ENCODE results near the gene DNLZ.

DNLZ gene

DNA sequence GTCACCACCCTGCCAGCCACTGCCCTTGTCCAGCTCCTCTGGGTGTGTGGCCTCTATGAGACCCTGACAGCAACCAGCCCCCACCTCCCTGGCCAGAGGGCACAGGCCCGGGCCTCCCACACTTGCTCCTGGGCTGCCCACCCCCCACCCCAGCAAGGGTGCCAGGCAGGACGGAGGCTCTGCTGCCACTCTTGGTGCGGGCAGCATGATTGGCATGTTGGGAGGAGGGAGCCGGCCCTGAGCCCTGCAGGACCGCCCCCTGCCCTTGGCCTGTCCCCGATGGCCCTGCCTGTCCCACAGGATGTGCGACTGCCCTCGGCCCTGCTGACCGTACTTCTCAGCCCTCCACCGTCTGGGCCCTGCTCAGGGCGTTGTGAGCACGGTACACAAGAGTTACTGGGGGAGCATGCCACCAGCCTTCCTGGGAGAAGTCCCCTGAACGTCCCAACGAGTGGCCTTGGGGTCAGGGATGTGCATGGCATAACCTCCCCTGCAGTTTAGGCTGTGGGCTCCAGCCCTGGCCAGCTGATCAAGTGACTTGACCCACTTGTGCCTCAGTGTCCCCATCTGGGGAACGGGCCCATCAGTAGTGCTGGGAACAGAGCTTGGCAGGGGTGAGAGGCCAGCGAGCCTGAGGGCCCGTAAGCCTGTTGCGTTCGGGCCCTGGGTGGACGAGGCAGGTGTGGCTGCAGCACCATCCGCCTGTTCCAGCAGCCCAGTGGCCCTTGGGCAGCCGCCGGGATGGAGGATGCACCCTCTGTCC is 20.2 kb downstream of the DNLZ start:
- DNase-seq (ENCODE audit: low read depth), result no peak

DNA sequence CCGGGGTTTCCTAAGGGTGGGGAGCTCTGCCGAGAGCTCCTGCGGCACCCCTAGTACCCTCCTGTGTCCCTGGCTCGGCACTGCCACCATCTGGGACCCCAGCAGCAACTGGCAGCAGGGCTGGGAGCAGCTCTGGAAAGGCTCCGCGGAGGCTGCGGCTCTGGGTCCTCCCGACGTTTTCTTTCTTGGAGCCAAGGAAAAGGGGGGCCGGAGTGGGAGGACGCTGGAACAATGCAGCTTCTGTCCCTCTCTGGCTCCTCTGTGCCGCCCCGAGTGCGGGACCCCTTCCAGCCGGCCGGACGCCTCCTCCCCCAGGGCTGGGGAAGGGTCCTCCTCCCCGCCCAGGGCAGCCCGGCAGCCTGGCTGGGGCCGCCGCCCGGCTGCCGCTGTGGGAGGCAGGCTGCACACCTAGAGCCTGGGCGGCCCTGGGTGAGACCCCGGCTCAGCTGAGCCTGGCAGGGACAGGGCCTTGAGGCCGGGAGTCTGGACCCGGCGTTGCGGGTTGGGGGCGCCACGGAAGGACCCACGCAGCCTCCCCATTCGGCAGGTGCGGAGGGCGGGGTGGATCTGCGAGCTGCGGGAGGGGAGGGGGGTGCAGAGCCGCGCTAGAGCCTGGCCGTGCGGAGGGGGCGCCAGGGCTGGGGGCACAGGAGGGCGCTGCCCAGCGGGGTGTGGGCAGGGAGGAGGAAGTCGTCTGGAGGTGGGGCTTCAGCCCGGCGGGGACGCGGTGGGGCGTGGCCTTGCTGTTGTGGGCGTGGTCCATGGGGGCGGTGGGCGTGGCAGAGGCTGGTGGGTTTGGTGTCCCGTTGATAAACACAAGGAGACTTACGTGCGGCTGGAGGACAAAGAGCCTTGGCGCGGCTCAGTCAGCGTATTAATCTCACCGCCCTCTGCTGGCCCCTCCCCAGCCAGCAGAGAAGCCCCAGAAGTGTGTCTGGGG is 21.1 kb downstream of the DNLZ start:
- no peak for DNase-seq (ENCODE audit: low read depth)

DNA sequence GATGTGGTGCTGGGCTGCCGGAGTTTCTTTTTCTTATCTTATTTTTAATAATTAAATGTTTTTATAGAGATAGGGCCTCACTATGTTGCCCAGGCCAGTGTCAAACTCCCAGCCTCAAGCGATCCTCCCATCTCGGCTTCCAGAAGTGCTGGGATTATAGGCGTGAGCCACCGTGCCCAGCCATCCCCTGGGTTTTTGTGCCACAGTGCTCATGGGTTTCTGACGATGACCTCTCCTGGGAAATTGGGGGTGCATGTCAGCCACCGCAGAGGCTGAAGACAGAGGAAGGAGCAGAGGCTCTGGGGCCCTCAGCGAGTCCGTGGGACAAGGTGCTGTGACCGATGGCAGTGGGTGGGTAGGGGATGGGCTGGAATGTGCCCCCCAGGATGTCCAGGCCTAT is 21.8 kb downstream of the DNLZ start:
- DNase-seq (ENCODE audit: low read depth), result no peak

DNA sequence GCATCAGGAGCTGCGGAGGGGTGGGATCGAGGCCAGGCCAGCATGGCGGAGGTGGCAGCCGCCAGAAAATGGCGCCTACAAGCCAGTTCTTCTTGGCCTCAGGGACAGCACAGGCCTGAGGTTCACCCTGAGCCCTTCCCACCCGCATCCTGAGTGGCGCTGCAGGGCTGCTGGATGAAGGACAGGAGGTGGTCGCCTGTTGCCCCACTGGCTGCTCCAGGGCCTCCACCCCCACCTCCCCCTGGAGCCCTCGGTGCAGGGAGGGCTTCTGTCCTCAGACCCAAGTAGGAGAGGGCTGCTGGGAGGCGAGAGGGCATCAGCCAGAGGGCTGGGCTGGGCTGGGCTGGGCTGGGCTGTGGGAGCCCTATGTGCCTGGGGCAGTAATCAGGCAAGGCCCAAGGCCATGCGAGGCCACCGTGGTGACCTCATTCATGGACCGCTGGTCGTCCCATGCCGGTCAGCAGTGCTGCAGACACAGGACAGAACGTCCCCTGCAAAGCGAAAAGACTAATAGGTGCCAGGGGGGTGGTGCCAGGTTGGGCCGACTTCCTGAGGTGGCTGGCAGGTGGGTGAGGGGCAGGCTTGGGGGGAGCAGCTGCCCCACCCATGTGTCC is 22.4 kb downstream of the DNLZ start:
- no peak for DNase-seq (ENCODE audit: low read depth)

DNA sequence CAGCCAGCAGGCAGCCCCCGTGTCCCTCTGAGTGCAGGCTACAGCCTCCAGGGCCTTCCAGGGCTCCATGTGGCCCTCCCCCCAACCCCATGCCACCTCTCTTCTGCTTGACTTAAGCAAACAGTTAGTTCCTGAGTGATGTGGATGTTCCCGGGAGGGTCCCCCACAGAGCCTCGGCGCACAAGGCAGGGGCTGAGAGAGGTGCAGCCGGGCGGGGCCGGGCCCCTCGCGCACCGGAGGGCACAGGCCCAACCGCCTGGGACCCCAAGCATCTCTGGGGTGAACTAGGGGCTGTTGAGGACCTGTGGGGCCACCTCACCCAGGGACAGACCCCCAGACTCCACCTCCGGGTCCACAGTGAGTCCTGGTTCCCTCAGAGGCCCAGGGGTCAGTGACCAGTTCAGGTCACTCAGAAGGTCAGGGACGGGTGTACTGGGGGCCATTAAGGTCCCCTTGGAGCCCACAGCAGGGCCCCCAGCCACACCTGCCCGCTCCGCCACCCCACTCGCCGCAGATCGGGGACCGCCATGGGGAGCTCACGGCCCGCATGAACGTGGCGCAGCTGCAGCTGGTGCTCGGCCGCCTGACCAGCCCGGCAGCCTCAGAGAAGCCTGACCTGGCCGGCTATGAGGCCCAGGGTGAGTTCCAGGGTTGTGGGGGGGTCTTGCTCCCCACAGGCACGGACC is 23.0 kb downstream of the DNLZ start:
- DNase-seq (ENCODE audit: low read depth), result no peak

DNA sequence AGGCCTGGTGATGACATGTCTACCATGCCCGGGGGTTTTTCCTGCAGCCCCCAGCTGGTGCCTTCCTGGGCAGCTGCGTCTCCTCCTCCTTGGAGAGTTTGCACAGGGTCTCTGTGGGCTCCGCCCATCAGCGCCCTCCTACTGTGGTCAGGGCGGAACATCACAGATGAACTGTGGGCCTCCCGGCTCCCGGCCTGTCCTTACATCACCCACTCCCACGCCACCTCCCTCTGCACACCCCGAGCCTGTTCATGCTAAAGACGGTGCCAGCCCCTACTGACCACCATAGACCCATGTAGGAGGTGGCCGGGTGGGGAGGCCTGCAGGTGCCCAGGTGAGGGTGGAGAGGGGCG is 23.6 kb downstream of the DNLZ start:
- DNase-seq (ENCODE audit: low read depth), result no peak

DNA sequence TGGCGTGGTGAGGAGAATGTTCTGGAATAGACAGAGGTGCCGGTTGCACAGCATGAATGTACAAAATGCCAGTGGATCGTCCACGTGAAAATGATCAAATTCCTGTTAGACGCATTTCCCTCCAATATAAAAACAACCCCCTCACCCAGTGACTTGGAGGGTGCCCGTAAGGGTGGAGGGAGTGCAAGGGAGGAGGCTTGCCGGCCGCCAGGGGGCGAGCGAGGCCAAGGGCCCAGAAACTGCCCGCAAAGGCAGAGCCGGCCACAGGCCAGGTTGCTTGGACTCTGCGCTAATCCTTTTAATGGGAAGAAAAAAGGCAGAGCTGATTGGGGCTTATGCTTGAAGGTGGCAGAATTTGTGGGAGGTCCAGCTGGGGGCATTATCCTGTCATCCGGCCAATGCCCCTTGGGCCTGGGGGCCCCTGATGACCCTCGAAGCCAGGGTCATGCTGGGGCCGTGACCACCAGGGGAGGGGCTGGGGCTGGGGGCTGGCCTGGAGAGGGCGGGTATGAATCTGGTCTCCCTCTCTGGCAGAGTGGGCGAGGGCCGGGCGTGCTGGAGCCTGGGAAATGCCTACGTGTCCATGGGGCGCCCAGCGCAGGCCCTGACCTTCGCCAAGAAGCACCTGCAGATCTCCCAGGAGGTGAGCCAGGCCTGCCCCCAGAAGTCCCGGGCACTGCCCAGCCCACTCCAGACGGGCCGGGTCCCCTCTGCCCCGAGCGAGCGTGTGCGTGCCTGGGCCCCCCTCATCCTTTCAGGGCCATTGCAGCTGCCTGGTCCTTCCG is 24.2 kb downstream of the DNLZ start:
- DNase-seq (ENCODE audit: low read depth), result no peak

DNA sequence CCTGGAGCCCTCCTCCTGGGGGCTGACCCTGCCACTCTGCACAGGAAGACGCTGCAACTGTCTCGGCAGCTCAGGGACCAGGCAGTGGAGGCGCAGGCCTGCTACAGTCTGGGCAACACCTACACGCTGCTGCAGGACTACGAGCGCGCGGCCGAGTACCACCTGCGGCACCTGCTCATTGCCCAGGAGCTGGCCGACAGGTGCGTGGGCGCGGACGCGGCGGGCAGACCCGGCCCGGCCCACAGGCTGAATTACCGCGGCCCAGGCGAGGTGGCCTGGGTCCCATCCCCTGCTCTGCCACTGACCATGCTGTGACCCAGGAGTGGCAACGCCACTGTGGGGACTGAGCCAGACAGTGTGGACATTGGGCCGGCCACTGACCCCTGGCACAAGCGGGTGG is 25.0 kb downstream of the DNLZ start:
- DNase-seq (ENCODE audit: low read depth), result no peak

DNA sequence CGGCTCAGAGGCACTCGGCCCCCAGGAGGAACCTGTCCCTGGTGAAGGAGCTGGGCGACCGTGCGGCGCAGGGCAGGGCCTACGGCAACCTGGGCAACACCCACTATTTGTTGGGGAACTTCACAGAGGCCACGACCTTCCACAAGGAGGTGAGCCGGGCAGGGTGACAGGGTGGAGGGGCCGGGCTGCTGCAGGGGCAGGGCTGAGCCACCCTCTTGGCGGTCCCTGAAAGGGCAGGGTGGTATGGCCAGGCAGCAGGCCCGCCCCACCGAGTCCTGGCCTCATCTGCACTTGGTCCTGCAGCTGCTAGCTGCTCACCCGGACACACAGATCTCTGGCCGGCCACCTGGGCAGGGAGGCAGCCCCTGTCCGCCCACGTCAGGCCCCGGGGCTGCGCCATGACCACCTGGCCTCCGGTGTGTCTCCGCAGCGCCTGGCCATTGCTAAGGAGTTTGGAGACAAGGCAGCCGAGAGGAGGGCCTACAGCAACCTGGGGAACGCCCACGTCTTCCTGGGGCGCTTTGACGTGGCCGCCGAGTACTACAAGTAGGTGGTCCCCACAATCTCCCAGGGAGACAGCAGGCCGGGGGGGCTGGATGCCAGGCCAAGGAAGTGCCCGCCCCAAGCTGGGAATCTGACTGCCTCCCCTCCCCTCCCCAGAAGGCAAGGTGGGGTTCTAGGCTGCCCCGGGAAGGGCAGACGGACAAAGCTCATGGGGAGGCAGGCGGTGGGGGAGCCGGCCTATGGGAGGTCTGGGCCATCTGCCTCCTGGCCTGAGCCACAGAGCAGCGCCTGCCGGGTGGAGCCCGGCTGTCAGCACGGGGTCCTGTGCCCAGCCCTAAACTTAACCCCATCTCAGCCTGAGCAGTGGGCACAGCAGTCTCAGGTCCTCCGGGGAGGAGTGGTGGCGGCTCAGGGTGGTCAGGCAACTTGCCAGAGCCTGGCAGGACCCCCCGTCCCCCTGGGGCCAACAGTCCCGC is 25.8 kb downstream of the DNLZ start:
- no peak for DNase-seq (ENCODE audit: low read depth)

DNA sequence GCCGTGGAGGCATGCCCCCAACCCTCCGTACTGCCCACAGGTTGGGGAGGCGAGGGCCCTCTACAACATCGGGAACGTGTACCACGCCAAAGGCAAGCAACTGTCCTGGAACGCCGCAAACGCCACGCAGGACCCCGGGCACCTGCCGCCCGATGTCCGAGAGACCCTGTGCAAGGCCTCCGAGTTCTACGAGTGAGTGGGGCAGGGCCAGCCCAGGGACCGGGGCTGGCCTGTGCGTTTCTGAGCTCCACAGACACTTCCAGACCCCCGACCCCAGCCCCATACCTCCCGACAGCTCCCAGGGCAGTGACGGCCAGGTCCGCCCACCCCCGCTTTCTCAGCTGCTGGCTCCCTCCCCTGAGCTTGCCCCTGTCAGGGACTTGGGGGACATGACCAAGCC is 26.7 kb downstream of the DNLZ start:
- no peak for DNase-seq (ENCODE audit: low read depth)

DNA sequence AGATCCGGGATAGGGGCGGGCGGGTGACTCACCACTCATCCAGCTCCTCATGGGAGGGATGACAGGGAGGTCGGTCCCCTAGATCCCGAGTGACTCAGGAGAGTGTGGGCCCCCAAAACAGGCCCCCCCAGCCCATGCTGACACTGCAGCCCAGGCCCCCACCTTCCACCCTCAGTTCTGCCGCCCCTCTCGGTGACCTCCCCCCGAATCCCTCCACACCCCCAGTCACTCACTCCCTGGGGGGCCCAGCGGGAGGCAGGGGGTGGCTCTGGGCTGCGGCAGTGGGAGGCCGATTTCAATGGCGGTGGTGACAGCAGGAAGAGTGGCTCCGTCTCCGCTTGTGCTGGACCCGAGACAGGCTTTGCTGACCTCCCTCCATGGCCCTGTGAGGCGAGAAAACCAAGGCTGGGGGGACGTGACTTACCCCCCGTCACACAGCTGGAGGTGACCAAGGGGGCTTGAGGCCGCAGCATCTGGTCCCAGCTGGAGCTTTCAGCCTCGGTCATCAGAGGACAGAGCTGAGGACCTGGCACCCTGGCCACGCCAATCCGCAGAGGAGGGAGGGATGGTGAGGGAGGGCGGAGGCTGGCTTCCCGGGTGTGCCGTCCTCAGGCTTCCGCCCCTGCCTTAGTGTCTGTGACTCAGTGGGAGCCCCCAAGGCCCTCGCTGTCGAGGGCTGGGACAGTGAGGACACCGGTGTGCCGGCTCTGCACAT is 27.2 kb downstream of the DNLZ start:
- no peak for DNase-seq (ENCODE audit: low read depth)

DNA sequence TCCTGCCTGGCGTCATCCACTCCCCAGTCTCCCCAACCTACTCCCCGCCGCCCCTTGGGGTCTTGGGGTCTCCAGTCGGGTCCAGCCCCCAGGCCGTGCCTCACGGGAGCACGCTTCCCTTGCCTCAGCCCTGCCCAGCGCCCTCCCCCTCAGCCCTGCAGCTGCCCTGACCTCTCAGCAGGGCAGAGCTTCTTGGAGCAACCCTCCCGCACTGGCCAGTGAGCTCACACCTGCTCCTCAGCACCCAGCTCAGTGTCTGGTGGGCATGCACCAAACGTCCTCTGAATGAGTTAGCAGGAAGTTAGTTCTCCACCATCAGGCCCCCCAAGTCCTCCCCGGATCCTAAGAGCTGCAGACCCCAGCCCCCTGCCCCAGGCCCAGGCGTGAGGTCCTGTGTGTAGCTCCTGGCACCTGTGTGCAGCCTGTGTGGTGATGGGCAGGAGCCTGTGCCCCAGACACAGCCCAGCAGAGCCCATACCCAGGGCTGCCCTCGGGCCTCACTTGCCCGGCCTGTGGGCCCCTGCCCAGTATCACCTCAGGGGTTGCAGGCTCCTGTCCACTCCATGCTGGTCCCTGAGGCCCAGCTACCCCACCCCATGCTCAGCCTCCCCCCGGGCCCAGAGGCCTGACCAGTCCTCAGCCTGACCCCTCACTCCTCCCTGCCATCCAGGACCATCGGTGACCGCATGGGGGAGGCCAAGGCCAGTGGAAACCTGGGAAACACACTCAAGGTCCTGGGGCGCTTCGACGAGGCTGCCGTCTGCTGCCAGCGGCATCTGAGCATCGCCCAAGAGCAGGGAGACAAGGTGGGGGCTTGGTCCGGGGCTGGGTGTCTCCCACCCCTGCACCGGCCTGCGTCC is 28.0 kb downstream of the DNLZ start:
- DNase-seq (ENCODE audit: low read depth), result no peak

DNA sequence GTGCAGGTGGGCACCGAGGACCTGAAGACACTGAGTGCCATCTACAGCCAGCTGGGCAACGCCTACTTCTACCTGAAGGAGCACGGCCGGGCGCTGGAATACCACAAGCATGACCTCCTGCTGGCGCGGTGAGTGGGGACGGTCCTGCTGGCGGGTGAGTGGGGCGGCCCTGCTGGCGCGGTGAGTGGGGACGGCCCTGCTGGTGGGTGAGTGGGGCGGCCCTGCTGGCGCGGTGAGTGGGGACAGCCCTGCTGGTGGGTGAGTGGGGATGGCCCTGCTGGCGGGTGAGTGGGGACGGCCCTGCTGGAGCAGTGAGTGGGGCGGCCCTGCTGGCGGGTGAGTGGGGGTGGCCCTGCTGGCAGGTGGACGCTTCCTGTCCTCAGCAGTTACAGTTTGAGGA is 29.0 kb downstream of the DNLZ start:
- no peak for DNase-seq (ENCODE audit: low read depth)

DNA sequence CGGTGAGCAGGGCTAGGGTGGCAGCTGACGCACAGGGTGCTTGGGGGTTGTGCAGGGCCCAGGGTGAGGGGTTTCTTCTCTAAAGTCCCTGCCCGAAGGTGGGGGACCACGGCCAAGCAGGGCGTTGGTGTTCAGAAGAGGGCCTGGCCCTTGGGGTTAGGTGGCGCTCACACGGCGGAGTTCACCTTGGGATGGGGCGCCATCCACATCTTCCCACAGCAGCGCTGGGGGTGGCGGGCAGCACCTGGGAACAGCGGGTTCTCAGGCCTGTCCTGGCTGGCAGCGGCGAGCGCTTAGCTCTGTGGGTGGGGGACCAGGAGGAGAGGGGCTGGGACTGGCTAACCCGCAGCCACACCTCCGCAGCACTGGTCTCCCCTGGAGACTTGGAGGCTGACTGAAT is 30.1 kb downstream of the DNLZ start:
- no peak for DNase-seq (ENCODE audit: low read depth)

DNA sequence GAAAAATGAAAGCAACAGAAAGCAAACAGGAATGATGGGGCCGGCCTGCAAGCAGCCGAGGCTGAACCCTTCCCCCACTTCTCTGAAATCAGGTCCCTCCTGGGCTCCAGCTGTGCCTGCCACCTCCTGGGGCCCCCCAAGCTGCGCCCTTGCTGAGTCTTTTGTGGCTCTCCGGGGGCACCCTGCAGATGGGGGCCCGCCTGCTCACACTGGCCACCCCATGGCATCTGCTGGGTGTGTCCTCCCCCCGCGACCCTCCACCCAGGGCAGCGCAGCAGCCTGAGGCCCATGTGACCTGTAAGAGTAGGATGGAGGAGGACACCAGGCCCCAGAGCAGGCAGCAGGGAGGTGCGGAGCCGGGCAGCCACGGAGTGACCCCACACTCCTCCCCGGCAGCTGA is 30.5 kb downstream of the DNLZ start:
- DNase-seq (ENCODE audit: low read depth), result no peak

DNA sequence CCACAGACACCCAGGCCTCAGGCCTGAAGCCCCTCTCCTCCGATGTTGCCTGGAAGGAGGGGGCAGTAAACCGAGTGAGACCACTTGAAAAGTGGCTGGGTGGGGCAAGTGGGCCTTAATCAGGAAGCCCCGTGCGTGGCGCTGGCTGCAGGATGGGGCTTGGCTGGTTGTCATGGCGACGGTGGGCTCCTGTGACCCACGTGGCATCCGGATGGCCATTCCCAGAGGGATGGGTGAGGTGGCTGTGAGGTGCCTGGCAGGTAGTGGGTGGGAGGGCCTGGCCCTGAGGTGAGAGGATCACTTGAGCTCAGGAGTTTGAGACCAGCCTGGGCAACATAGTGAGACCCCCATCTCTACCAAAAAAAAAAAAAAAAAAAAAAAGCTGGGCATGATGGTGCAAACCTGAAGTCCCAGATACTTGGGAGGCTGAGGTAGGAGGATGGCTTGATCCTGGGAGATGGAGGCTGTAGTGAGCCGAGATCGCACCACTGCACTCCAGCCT is 31.0 kb downstream of the DNLZ start:
- no peak for DNase-seq (ENCODE audit: low read depth)

DNA sequence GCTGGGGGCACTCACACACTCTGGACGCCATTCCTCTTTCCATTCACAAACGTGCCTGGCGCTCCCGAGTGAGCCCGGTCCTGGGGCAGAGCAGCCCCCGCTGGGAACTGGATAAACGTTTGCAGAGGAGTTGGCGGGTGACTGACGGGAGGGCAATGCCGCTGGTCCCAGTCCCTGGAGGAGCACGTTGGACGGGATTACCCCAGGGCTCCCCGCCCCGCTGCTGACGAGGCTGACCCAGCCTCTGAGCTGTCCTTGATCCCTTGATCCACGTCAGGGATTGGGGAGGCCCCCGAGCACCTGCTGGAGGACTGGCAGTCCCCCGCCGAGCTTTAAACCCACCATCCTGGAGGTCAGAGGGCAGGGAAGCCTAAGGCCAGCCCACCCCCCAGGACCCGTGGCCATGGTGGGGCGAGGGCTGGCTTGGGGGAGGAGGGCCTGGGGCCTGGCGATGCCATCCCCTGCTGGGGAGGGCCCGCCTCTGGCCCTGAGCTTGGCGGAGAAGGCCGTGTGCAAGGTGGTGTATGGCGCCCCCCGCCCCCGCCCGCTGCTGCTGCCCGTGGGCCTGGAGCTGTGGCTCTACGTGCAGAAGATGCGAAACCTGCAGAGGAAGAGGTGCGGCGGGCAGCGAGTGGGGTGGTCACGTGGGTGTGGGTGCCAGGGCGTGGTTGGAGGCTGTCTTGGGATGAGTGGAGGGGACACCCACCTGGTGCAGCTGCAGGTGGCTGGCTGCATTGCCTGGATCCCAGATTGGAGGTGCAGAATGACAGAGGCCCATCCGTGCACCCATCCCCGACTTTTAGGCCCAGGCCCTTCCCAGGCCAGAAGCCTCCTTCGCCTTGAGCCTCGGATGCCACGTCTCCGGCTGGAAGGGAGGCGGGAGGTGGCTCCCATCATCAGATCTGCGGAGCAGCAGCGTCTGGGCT is 31.7 kb downstream of the DNLZ start:
- DNase-seq (ENCODE audit: low read depth), result no peak

Measured in HS-5 (cell line).